ENCODE results near the gene PKLR.

Gene PKLR

GRCh38 chr1:155287987-155288543 is 13.2 kb downstream of the PKLR start:
- Histone ChIP-seq H3K4me1 (ENCODE audit: control insufficient read depth, insufficient read depth, low read length, poor library complexity, severe bottlenecking) (no peaks in the 10 kb centered on the region), H3K9me3 (ENCODE audit: control insufficient read depth, low read length) (no peaks in the 10 kb centered on the region), H3K27ac (ENCODE audit: insufficient read depth, low read length, poor library complexity, severe bottlenecking) (no peak overlapping the region), H3K4me3 (ENCODE audit: insufficient read depth, low read depth, low read length, poor library complexity, severe bottlenecking) (no peak overlapping the region), H3K27me3 (replicated peaks; ENCODE audit: control insufficient read depth, insufficient read depth, low read length, poor library complexity, severe bottlenecking) (no peaks in the 10 kb centered on the region), H3K36me3 (ENCODE audit: control insufficient read depth, insufficient read depth, low read length) (no peaks in the 10 kb centered on the region)
- DNase-seq, result no peak

- Histone ChIP-seq H3K27ac (ENCODE audit: insufficient read depth, low read length, poor library complexity, severe bottlenecking) (no peak overlapping the region), H3K36me3 (ENCODE audit: control insufficient read depth, insufficient read depth, low read length) (no peaks in the 10 kb centered on the region), H3K9me3 (ENCODE audit: control insufficient read depth, low read length) (no peaks in the 10 kb centered on the region), H3K4me1 (ENCODE audit: control insufficient read depth, insufficient read depth, low read length, poor library complexity, severe bottlenecking) (no peaks in the 10 kb centered on the region), H3K27me3 (replicated peaks; ENCODE audit: control insufficient read depth, insufficient read depth, low read length, poor library complexity, severe bottlenecking) (no peaks in the 10 kb centered on the region), H3K4me3 (ENCODE audit: insufficient read depth, low read depth, low read length, poor library complexity, severe bottlenecking) (no peak overlapping the region)
- DNase-seq, result no peak
These were observed 14.7 kb downstream of the PKLR start for GRCh38 chr1:155286544-155286943.

- no peaks in the 10 kb centered on the region for H3K9me3 ChIP-seq (ENCODE audit: control insufficient read depth, low read length)
- no peaks in the 10 kb centered on the region for H3K36me3 ChIP-seq (ENCODE audit: control insufficient read depth, insufficient read depth, low read length)
- no peaks in the 10 kb centered on the region for H3K4me1 ChIP-seq (ENCODE audit: control insufficient read depth, insufficient read depth, low read length, poor library complexity, severe bottlenecking)
- no peak for DNase-seq
- H3K27me3 ChIP-seq (replicated peaks; ENCODE audit: control insufficient read depth, insufficient read depth, low read length, poor library complexity, severe bottlenecking), result no peaks in the 10 kb centered on the region
- H3K4me3 ChIP-seq (ENCODE audit: insufficient read depth, low read depth, low read length, poor library complexity, severe bottlenecking), result no peak overlapping the region
- no peak overlapping the region for H3K27ac ChIP-seq (ENCODE audit: insufficient read depth, low read length, poor library complexity, severe bottlenecking)
These were observed 15.6 kb downstream of the PKLR start for GRCh38 chr1:155285631-155286044.

- H3K36me3 ChIP-seq (ENCODE audit: control insufficient read depth, insufficient read depth, low read length), result no peaks in the 10 kb centered on the region
- no peaks in the 10 kb centered on the region for H3K4me1 ChIP-seq (ENCODE audit: control insufficient read depth, insufficient read depth, low read length, poor library complexity, severe bottlenecking)
- H3K9me3 ChIP-seq (ENCODE audit: control insufficient read depth, low read length), result no peaks in the 10 kb centered on the region
- DNase-seq, result no peak
- H3K27ac ChIP-seq (ENCODE audit: insufficient read depth, low read length, poor library complexity, severe bottlenecking), result no peak overlapping the region
- H3K4me3 ChIP-seq (ENCODE audit: insufficient read depth, low read depth, low read length, poor library complexity, severe bottlenecking), result no peak overlapping the region
- H3K27me3 ChIP-seq (replicated peaks; ENCODE audit: control insufficient read depth, insufficient read depth, low read length, poor library complexity, severe bottlenecking), result no peaks in the 10 kb centered on the region
These were observed 16.2 kb downstream of the PKLR start for GRCh38 chr1:155285063-155285462.

GRCh38 chr1:155284476-155284875 is 16.8 kb downstream of the PKLR start:
- H3K4me1 ChIP-seq (ENCODE audit: control insufficient read depth, insufficient read depth, low read length, poor library complexity, severe bottlenecking), result no peaks in the 10 kb centered on the region
- no peaks in the 10 kb centered on the region for H3K9me3 ChIP-seq (ENCODE audit: control insufficient read depth, low read length)
- no peak overlapping the region for H3K4me3 ChIP-seq (ENCODE audit: insufficient read depth, low read depth, low read length, poor library complexity, severe bottlenecking)
- no peaks in the 10 kb centered on the region for H3K36me3 ChIP-seq (ENCODE audit: control insufficient read depth, insufficient read depth, low read length)
- DNase-seq, result no peak
- no peak overlapping the region for H3K27ac ChIP-seq (ENCODE audit: insufficient read depth, low read length, poor library complexity, severe bottlenecking)
- H3K27me3 ChIP-seq (replicated peaks; ENCODE audit: control insufficient read depth, insufficient read depth, low read length, poor library complexity, severe bottlenecking), result no peaks in the 10 kb centered on the region

- H3K4me1 ChIP-seq (ENCODE audit: control insufficient read depth, insufficient read depth, low read length, poor library complexity, severe bottlenecking), result peaks cover 7% of the 10 kb centered on the region
- no peaks in the 10 kb centered on the region for H3K27me3 ChIP-seq (replicated peaks; ENCODE audit: control insufficient read depth, insufficient read depth, low read length, poor library complexity, severe bottlenecking)
- no peak for DNase-seq
- H3K9me3 ChIP-seq (ENCODE audit: control insufficient read depth, low read length), result no peaks in the 10 kb centered on the region
- no peak overlapping the region for H3K27ac ChIP-seq (ENCODE audit: insufficient read depth, low read length, poor library complexity, severe bottlenecking)
- no peak overlapping the region for H3K4me3 ChIP-seq (ENCODE audit: insufficient read depth, low read depth, low read length, poor library complexity, severe bottlenecking)
- H3K36me3 ChIP-seq (ENCODE audit: control insufficient read depth, insufficient read depth, low read length), result no peaks in the 10 kb centered on the region
These were observed 18.6 kb downstream of the PKLR start for GRCh38 chr1:155282488-155283091.

GRCh38 chr1:155279268-155279667 is 22.0 kb downstream of the PKLR start:
- Histone ChIP-seq H3K27me3 (replicated peaks; ENCODE audit: control insufficient read depth, insufficient read depth, low read length, poor library complexity, severe bottlenecking) (no peaks in the 10 kb centered on the region), H3K9me3 (ENCODE audit: control insufficient read depth, low read length) (no peaks in the 10 kb centered on the region), H3K4me3 (ENCODE audit: insufficient read depth, low read depth, low read length, poor library complexity, severe bottlenecking) (no peak overlapping the region), H3K4me1 (ENCODE audit: control insufficient read depth, insufficient read depth, low read length, poor library complexity, severe bottlenecking) (peaks cover 19% of the 10 kb centered on the region), H3K27ac (ENCODE audit: insufficient read depth, low read length, poor library complexity, severe bottlenecking) (no peak overlapping the region), H3K36me3 (ENCODE audit: control insufficient read depth, insufficient read depth, low read length) (no peaks in the 10 kb centered on the region)
- DNase-seq, result no peak

- Histone ChIP-seq H3K4me1 (ENCODE audit: control insufficient read depth, insufficient read depth, low read length, poor library complexity, severe bottlenecking) (peaks cover 21% of the 10 kb centered on the region), H3K27me3 (replicated peaks; ENCODE audit: control insufficient read depth, insufficient read depth, low read length, poor library complexity, severe bottlenecking) (no peaks in the 10 kb centered on the region), H3K4me3 (ENCODE audit: insufficient read depth, low read depth, low read length, poor library complexity, severe bottlenecking) (no peak overlapping the region), H3K9me3 (ENCODE audit: control insufficient read depth, low read length) (no peaks in the 10 kb centered on the region), H3K36me3 (ENCODE audit: control insufficient read depth, insufficient read depth, low read length) (no peaks in the 10 kb centered on the region), H3K27ac (ENCODE audit: insufficient read depth, low read length, poor library complexity, severe bottlenecking) (no peak overlapping the region)
- no peak for DNase-seq
These were observed 22.5 kb downstream of the PKLR start for GRCh38 chr1:155278689-155279160.

- DNase-seq, result peak; percentile 58 to 75 (median 67)
- Histone ChIP-seq H3K4me3 (ENCODE audit: insufficient read depth, low read depth, low read length, poor library complexity, severe bottlenecking) (peak overlapping the region; percentile 68), H3K27me3 (replicated peaks; ENCODE audit: control insufficient read depth, insufficient read depth, low read length, poor library complexity, severe bottlenecking) (no peaks in the 10 kb centered on the region), H3K4me1 (ENCODE audit: control insufficient read depth, insufficient read depth, low read length, poor library complexity, severe bottlenecking) (peaks cover 25% of the 10 kb centered on the region), H3K9me3 (ENCODE audit: control insufficient read depth, low read length) (no peaks in the 10 kb centered on the region), H3K36me3 (ENCODE audit: control insufficient read depth, insufficient read depth, low read length) (no peaks in the 10 kb centered on the region), H3K27ac (ENCODE audit: insufficient read depth, low read length, poor library complexity, severe bottlenecking) (peak overlapping the region; percentile 46)
These were observed 23.1 kb downstream of the PKLR start for GRCh38 chr1:155277902-155278688.

All from effector memory CD4-positive, alpha-beta T cell (primary cell).